ENCODE measurements around the gene AP2M1. TPM values are rescaled to one million over a fixed set of nuclear protein-coding genes. Genes with fewer than 3 reads are reported as not detected.

AP2M1 gene
- total and polyA plus RNA-seq, 2 of the 8 experiments (the other 6 are each of a cell fraction or from before 2014, with no cell fraction given) = 403 to 454 TPM

GRCh38 chr3:184168363-184169120 is 6.1 kb upstream of the AP2M1 start:
- Histone ChIP-seq H3K23ac (ENCODE audit: insufficient read length) (no peak overlapping the region), H3K56ac (replicated peaks; ENCODE audit: insufficient read length, low read depth, low read length) (no peak overlapping the region), H2BK15ac (ENCODE audit: low read length) (no peak overlapping the region), H3K9ac (replicated peaks in 1 of 4; ENCODE audit: extremely low read depth in 1 of 4, low read depth in 3 of 4, low read length in 3 of 4) (no peak overlapping the region), H3K4me1 (replicated peaks in 1 of 4; ENCODE audit: control insufficient read depth in 3 of 4, insufficient read depth in 4 of 4, low read length in 3 of 4) (no peaks in the 10 kb centered on the region), H3K4me2 (ENCODE audit: insufficient read depth in 1 of 2, low read depth in 2 of 2, low read length in 2 of 2) (no peak overlapping the region), H2BK5ac (ENCODE audit: low read depth, low read length) (no peak overlapping the region), H3K4me3 (ENCODE audit: extremely low read depth in 1 of 4, insufficient read depth in 2 of 4, low read depth in 3 of 4, low read length in 4 of 4) (no peak overlapping the region), H3K27ac (ENCODE audit: low read depth, low read length) (no peak overlapping the region), H4K20me1 (replicated peaks in 1 of 2; ENCODE audit: control insufficient read depth in 1 of 2, insufficient read depth in 2 of 2, low read length in 2 of 2) (peaks cover 5 to 8% of the 10 kb centered on the region in 2 experiments), H2AK5ac (ENCODE audit: low read depth, low read length) (no peak overlapping the region), H2BK20ac (ENCODE audit: low read length) (no peak overlapping the region), H3K23me2 (ENCODE audit: low read depth, low read length) (no peaks in the 10 kb centered on the region; the same call in 1 of the 2 replicates), H2BK12ac (ENCODE audit: low read depth, low read length) (no peak overlapping the region), H3K14ac (ENCODE audit: insufficient read length) (no peak overlapping the region), H3K18ac (ENCODE audit: extremely low read depth, low read length) (no peak overlapping the region), H3K4ac (replicated peaks; ENCODE audit: insufficient read length, low read depth, low read length) (no peak overlapping the region), H4K91ac (replicated peaks; ENCODE audit: insufficient read length, low read length) (no peak overlapping the region), H2AFZ (ENCODE audit: low read length) (no peak overlapping the region), H3K9me3 (ENCODE audit: insufficient read depth in 2 of 2, low read depth in 1 of 2, low read length in 1 of 2) (no peaks in the 10 kb centered on the region), H2BK120ac (replicated peaks; ENCODE audit: low read depth, low read length) (no peak overlapping the region), H4K8ac (ENCODE audit: extremely low read depth, insufficient read depth, low read length) (no peak overlapping the region), H3K79me1 (ENCODE audit: low read depth, low read length) (0 out of 2 replicates have a peak, but pooled peaks cover under 1% of the 10 kb centered on the region), H4K5ac (ENCODE audit: insufficient read length, low read depth, low read length) (no peak overlapping the region), H3K79me2 (ENCODE audit: control insufficient read depth in 1 of 2, insufficient read depth in 2 of 2, low read length in 2 of 2) (no peaks in the 10 kb centered on the region), H3K36me3 (ENCODE audit: control insufficient read depth in 2 of 4, insufficient read depth in 4 of 4, low read length in 3 of 4) (peaks cover 7 to 59% (median 33%) of the 10 kb centered on the region in 4 experiments), H3K27me3 (replicated peaks in 1 of 4; ENCODE audit: control insufficient read depth in 3 of 4, extremely low read depth in 1 of 4, insufficient read depth in 3 of 4, low read length in 3 of 4) (no peaks in the 10 kb centered on the region)
- POLR2A ChIA-PET (ENCODE audit: partially characterized antibody) = interaction anchor here (0.7 to 5.3 kb wide), 6 partner anchors 9 to 29 kb away, joined by 3 to 26 read pairs (median 4); partner anchors contain the start of gene DVL3
- FAIRE-seq (no peak), DNase-seq (ENCODE audit: low read depth in 1 of 2, low spot score in 2 of 2) (no peak)
- no peak for TF ChIP-seq CBX5 (IDR thresholded peaks at IDR 0.05; ENCODE audit: low read depth, low read length)
- TF ChIP-seq RAD21 (IDR thresholded peaks at IDR 0.05 in 1 of 2, conservative IDR thresholded peaks at IDR 0.05 in 1 of 2; ENCODE audit: low read depth in 2 of 2, low read length in 2 of 2) = no peak
- no peak for TF ChIP-seq NRF1 (IDR thresholded peaks at IDR 0.05; ENCODE audit: low read depth, low read length)
- TF ChIP-seq TEAD4 (IDR thresholded peaks at IDR 0.05; ENCODE audit: low read depth, low read length) = no peak
- no peak for TF ChIP-seq GABPA (IDR thresholded peaks at IDR 0.05; ENCODE audit: borderline replicate concordance, insufficient read depth, low read length)
- no peak for TF ChIP-seq EZH2 (IDR thresholded peaks at IDR 0.05; ENCODE audit: low read depth, low read length, severe bottlenecking)
- TF ChIP-seq RNF2 (IDR thresholded peaks at IDR 0.05; ENCODE audit: borderline replicate concordance, low read depth, low read length, missing control alignments, poor library complexity, severe bottlenecking) = no peak
- no peak for TF ChIP-seq BCL11A (IDR thresholded peaks at IDR 0.05; ENCODE audit: low read depth in 2 of 2, low read length in 2 of 2)
- no peak for TF ChIP-seq POLR2AphosphoS5 (IDR thresholded peaks at IDR 0.05; ENCODE audit: low read depth, low read length)
- TF ChIP-seq SP2 (IDR thresholded peaks at IDR 0.05; ENCODE audit: low read length) = no peak
- TF ChIP-seq MAFK (IDR thresholded peaks at IDR 0.05; ENCODE audit: low read depth, low read length) = no peak
- TF ChIP-seq CREB1 (IDR thresholded peaks at IDR 0.05) = no peak
- CTCF ChIA-PET (ENCODE audit: partially characterized antibody) = interaction anchor here (0.6 to 2.2 kb wide), 7 partner anchors 11 to 169 kb away, joined by 3 to 7 read pairs (median 3); partner anchors contain the start of gene EEF1AKMT4
- 86% methylated on average over 9 of the region's 9 CpGs; no CpG with 5 or more reads in 1 of the 2 experiments for WGBS, 2 experiments (ENCODE audit: extremely low coverage in 1 of 2, insufficient coverage in 1 of 2, insufficient read length in 1 of 2, insufficient replicate concordance in 2 of 2, low coverage in 1 of 2, low lambda C conversion rate in 2 of 2, missing lambda C conversion rate in 1 of 2)
